ENCODE data around the gene UBE2O.

Gene UBE2O

DNA sequence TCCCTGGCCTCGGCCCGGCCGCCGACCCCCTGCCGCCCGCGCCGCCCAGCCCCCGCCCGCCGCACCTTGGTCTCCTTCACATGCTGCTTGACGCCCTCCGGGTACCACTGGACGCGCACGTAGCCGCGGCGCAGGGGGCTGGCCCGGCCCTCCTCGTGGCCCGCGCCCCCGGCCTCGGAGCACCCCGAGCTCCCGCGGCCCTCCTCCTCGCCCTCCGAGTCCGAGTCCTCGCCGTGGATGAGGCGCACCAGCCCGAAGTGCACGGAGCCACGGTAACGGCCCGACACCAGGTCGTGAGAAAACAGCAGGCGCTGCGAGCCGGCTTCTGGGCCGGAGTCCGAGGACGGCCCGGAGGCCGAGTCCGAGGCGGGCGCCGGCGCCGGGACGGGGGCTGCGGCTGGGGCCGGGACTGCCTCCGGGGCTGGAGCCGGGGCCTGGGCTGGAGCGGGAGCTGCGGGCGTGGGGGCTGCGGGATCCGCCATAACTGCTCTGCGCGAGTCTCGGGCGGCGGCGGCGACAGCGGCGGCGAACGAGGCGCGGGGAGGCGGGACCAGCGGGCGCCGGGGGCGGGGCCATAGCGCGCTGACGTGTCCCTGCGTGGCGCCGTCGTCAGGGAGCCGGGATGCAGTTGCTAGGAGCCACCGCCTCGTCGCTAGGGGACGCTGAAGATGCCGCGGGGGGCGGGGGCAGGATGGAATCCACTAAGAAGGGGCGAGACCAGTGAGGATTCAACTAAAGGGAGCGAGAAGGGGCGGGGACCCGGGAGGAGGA lies at the start of gene UBE2O:
TSS of gene UBE2O (minus strand) at position 493 of the 771 bp plus-strand sequence. CDS start at position 482, 11 bp downstream.
- peak; percentile 77 for DNase-seq

DNA sequence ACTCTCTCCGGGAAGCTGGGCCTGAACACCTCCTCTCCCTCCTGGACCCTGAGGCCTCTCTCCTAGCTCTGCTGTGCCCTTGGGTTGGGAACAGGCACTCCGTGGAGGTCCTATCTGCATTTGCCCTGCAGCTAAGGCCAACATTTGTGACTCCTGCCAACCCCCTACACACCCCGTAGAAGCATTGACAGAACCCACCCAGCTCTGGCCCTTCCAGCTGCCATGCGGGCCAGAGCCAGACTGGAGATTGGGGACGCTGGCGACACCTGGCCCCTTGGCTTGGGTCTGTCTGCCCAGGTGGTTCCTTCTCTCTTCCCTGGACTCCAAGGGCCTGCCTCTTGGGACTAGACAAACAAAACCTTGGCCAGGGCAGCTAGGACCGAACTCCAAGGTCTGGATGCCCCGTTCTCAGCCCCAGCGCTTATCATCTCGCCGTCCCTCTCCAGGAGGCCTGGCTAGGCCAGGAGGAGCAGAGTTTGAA lies 48.9 kb upstream of the UBE2O start:
- no peak for DNase-seq

DNA sequence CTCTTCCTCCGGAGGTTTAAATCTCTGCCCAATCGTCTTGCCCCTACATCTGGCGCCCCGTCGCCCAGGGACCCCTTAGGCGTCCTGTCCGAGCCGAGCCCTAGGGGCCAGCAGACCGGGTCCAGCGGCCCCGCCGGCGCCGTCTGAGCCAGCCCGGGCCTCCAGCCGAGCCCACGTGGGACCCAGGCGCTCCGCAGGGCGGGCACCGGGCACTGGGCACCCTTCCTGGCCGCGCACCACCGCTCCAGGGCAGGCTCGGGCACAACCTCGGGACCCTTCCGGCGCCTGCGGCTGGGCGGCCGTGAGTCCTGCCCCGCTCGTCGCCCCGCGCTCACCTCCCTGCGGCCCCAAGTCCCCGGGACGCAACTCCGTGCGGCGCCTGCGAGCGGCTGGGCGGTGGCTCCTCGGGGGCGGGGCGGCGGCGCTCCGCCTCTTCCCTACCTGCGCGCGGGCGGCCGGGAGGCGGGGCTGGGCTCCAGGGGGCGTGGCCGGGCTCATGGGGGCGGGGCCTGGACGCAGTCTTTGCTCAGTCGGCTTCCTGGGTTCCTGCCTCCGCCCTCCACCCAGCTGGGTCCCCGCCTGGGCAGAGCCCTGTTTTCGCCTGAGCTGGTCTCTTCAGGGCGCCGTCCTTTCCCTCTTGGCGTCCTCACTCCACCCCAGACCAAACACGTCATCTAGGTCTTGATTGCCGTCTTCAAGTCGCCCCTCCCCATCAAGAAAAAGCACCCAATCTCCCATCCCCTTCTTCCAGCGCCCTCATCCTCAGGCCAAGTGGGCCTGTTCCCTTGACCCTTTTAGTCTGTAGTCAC lies 48.3 kb upstream of the UBE2O start, which contains the start of gene RHBDF2:
TSS of gene RHBDF2 (minus strand) at position 406 of the 809 bp plus-strand sequence. CDS start 19,899 bp downstream, outside the sequence.
- DNase-seq: peak; percentile 61

DNA sequence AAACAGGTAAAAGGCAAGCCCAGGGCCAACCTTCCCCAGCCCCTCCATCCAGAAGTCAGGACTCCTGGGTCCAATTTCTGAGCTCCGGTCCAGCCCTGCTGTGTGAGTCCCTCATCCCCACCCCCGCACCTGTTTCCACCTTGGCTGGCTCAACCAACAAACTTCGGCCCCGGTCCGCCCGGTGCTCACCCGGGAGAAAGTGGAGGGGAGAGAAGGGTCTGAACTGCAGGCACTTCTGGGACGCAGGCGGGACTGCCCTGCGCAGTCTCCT lies 47.7 kb upstream of the UBE2O start:
- DNase-seq: no peak

DNA sequence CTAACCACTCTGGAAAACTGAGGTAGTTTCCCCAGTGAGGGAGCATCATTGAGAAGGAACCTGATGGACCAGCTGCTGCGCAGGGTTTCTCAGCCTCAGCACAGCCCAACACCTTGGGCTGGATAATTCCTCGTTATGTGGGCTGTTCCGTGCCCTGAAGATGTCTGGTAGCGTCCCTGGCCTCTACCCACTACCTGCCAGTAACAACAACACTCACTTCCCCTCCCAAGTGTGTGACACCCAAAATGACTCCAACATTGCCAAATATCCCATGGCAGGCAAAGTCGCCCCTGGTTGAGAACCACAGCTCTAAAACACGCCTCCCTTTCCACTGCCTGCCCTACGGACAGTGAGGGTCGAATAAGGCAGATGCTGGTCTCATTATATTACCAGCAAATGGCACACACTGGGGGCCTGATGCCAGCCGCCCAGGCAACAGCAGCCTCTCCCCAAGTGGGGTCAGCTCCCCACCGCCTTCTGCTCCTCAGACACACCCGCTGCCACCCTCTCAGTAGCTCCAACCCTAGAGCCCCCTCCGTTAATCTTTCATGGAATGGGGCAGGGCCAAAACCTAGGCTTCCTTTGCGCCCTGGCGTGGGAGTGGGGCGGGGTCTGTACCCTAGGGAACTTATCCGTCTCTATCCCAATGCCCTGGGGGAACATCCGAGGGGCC lies 47.3 kb upstream of the UBE2O start:
- no peak for DNase-seq

DNA sequence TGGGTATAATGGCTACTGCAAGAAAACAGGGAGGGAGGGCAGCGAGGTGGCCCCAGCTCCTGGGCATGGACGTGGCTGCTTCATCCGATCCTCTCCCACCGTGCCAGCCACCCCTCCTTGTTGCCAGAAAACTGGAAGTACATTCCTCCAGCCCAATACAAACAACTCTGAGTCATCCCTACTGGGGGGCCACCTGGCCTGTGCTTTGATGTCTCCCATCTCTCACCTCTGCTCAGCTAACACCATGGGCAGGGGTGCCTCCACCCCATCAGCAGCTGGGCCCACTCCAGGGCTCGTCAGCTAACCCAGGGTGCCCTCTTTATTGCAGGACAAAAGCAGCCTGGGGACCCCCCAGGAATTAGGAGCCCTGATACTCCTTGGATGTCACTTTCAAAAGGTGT lies 46.3 kb upstream of the UBE2O start:
- no peak for DNase-seq

DNA sequence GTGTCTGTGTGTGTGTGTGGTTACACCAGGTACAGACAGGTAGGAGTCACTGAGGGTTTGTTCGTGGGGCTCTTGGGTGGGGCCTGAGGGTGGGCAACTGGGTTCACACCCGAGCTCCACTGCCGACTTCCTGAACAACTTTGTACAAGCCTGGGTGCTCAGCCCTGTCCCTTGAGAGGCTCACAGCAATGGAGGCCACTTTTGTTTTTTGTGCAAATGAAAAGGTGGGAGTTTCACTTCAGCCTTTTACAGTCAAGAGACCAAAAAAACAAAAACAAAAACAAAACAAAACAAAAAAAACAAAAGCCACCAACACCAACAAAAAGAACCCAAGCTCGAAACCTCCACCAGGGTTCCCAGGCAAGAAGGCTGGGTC lies 45.9 kb upstream of the UBE2O start:
- no peak for DNase-seq

DNA sequence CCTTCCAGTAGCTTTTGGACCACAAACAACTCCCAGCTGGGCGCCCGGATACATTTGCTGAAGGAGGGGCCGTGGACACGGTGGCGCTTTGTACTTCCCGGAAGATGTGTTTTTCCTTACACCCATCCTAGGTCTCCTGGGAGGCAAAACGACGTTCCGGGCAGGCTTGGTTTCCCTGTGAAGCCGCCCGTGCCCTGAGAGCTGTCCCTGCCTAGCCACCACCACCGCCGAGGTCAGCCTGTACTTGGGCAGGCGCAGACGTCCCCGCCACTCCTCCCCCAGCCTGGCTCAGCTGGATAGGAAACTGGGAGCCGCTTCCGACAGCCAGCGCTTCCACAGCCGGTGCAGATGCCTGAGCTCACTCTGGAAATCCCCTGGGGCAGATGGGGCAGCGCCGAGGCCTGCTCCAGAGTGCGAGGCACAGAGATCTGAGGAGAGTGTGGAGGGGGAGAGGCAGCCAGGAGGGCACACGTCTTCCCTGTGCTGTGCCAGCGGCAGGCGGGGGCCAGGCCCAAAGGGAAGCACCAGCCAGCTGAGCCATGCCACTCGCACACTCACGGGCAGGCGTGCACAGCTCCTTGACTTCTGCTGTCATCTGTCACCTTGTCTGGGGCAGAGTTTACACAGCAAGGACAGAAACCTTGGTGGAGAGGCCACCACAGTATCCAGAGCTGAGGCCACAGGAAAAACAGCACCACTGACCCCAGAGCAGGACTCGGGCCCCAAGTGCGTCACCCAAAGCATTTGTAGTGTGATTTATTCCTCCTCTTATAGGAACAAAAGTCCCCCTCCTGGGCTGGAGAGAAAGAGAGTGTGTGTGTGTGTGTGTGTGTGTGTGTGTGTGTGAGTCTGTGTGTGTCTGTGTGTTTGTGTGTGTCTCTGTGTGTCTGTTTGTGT lies 45.3 kb upstream of the UBE2O start:
- no peak for DNase-seq

DNA sequence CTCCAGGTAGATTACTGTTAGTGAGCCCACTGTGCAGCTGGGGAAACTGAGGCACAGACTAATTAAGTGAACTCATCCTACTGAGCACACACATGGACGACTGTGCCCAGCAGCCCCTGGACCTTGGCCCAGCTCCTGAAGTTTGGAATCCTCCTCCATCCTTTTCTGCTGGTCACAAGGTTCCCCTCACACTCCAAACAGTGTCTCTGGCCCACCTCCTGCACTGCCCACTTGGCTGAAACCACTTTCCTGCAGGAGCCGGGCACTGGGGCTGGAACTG lies 44.7 kb upstream of the UBE2O start:
- DNase-seq: no peak

DNA sequence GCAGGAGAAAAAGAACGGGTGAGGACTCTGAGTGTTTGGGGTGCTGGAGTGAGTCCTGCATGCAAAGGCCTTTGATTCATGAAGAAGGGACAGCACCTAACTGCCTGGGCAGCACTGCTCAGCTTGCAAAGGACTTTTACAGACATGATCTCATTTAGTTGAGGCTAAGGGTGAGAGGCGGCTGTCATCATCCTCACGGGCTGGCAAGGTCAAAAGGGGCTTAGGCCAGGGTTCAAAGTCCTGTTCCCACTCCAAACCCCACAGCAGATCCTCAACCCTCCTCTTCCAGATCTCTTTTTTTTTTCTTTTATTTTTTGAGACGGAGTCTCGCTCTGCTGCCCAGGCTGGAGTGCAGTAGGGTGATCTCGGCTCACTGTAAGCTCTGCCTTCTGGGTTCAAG lies 43.5 kb upstream of the UBE2O start:
- DNase-seq: no peak

DNA sequence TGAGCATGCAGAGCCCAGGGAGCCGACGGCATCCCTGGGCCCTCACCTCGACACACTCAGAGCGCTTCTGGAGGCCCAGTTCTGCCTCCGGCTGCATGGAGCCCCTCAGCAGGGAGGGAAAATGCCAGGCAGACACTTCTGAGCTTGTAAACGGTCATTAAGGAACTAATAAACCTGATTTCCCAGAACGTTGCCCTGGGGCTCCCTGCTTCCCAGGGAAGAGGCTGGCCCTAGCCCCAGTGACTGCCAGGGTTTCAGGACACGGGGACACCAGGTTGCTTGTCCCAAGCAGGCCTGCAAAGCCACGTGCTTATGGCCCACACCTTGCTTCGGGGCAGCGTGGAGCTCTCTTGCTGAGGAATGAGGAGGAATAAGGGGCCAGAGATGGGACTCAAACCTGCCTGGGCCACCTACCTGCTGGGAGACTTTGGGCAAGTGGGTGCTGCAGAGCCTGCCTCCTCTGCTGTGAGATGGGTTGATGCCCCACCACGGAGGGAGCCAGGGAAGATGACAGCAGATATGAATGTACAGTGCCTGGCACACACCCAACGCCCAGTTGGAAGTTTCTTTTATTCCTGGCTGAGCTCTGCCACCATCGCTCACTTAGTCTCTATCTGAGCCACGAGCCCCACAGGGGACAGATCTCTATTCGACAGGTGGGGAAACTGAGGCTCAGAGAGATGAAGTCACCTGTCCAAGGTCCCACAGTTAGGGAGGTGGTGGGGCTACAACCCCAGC lies 42.9 kb upstream of the UBE2O start:
- DNase-seq: no peak

DNA sequence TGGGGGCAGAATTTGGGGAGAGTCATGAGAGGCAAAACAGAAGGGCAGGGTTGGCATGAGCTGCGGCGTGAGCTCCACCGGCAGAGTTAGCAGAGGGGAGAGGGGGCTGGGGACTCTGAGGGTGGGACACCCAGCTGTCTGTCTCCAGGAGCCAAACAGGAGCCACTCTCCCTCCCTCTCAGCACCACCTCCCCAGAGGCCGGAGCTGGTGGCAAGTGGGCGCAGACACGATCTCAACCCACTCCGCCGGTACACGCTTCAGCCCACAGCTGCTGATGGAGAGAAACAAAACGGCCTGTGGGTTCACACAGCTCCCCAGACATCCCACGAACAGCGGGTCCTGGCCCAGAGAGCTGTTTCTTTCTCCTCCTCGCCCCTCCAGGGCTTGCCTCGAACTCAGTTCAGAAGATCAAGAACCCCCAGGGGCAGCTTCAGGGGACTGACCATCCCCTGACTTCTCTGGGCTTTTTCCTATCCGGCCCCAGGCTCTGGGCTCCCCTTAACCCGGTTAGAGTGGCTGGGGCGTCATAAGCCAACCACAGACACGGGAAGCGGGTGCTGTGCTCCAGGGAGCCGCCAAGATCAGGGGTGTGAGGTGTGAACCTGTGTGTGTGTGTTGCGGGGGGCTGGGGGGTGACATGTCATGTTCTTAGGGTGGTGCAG lies 40.7 kb upstream of the UBE2O start:
- no peak for DNase-seq

DNA sequence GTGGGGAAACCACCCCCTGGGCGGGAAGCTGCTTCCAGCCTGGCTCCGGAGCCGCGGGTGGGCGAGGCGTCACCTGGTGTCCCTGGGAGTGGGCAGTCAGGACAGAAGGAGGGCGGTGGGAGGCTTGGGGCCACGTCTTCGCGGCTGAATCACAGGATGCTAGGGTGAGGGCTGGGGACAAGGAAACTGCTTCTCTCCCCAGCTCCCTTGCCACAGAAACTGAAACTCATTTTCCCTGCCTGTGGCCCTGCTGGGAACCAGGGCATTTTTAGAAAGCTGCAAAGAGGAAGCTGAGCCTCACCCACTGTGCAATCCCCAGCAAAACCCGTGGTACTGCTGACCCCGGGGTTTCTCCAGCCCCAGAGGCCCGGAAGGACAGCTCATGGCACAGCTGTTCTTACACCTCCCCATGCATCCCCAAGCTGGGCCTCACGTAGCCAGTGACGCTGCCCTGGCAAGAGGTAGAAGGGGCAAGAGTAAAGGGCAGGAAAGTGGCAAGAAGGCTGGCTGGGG lies 40.1 kb upstream of the UBE2O start:
- no peak for DNase-seq

DNA sequence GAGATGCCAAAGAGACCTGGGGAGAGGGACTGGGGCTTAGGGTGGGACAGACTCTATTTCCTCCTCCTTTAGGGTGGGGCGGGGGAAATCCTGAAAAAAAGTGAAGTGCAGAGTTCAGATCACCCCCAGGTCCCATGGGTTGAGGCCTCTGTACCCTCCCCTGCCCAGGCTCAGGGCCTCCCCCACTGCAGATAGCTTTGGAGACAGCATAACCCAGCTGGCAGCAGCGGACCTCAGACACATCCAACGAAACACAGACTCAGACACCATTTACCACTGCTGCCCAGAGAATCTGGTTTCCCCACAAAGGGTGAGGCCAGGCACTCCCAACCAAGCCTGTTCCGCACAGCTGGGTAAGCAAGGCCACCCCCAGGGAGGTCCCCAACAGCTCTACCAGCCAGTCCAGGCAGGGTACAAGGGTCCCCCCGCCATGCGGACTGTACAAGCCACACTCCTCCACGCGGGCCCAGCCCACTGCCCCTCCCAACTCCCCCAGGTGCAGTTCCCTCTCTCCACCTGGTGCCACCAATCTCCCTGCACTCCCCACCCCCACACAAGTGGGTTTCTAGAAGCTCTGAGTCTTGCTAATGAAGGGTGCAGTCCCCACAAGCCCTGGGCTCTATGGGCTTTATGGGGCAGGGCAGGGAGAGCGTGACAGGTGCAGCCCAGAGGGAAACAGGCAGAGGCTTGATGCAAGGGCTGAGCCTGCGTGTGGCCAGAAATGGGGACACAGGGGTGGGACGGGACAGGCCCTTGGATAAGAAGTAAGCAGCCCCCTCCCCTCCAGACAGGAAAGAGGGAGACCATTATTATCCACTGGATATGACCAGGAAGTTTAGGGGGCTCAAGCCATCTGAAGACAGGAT lies 39.4 kb upstream of the UBE2O start:
- DNase-seq: no peak

DNA sequence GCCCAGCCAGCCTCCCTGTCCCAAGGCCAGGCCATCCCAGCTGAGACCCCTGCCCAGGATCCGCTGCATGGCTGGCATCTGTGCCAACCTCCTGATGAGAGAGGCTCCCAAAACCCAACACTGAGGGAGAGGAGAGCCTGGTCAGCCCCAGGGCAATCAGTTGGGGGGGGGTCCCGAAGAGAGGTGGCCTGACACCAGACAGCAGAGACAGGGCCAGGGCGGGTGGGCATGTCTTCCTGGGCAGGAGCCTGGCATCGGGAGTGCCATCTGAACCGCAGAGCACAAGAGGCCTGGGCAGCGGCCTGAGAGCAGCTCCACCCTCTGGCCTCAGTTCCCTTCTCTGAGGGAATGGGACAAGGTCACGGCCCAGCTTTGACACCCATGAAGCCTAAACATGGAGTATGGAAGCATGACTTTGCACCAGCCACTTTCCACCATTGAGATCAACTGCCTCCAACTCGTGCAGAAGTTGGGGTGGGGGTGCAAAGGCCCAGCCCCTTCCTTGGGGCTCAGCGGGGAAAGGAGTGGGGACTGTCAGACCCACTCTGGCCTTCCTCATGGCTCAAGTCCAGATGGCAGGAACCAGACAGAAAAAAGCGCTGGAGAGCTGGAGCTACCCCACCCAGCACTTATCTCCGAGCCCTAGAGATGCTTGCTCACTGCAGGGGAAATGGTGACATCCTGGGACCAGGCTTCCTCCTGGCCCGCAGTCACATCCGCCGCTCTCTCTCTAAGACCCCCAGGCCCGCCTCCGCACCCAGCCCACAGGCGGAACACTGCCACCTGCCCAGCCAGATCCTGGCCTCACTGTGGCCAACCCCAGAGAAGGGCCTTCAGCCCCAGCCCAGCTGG lies 38.5 kb upstream of the UBE2O start:
- DNase-seq: no peak

DNA sequence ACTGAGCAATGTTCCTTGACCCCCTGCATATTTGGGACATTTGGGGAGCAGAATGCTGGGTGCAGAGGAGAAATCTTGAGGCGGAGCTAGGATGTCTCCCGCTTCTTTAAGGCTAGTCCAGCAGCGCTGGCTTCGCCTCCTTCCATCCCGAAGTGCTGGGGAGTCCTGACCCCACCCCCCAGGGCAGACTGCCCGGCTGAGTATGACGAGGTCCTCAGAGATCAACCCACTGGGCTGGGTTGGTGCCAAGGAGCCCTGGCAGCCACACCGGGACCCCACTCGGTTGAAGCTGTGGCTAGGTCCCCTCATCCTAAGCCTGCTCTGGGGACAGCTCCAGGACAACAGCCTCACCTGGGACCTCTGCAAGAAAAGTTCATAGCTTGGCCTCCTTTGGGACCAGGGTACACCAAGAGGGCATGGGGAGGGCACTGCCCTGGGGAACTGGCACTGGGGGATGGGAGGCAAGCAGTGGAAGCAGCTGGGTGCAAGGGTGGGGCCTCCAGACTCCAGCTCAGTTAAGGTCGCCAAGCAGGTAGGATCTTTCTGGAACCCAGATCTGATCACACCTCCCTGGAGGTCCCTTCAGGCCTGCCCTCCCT lies 37.3 kb upstream of the UBE2O start:
- DNase-seq: no peak

DNA sequence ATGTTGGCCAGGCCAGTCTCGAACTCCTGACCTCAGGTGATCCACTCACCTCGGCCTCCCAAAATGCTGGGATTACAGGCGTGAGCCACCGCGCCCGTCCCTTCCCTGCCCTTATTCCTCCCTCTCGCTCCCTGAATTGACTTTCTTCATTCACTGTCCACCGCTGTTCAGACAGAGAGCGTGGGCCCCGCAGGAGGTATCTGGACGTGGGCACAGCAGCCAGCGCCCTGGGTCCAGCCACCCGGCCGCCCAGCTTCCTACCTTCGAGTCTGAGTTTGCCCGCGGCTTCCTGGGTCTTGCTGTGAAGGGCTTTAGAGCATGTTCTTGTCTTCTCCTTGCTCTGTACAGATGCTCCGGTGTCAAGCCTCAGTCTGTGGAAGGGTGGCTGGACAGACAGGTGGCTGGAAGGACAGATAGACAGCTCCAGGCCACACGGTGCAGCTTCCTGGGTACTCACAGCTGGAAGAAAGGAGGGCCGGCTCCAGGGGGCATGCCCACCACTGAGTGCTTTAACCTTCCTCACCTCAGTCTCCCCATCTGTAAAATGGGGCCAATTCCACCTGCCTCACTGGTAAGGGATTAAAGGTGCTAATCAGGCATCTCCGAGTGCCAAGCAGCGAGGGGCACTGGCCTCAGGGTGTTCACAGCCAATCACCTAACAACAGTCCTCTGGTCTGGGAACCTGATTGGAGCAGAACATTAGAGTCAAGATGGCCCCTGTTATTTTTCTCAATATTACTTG lies 34.7 kb upstream of the UBE2O start:
- no peak for DNase-seq

DNA sequence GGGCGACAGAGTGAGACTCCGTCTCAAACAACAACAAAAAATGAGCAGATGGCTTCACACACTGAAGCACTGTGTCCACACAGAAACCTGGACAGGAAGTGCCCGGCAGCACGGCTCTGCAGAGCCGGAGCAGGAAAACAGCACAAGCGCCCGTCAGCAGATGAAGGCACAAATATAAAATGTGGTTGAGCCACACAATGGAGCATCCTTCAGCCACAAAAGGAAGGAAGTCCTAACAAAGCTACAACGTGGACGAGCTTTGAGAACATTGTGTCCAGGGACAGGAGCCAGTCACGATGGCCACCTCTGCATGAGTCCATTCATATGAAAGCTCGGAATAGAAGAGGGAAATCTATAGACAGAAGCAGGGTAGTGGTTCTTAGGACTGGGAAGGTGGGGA lies 32.6 kb upstream of the UBE2O start:
- DNase-seq: no peak

Measured in NCI-H1105 treated with DMSO at 0.1 percent for 48 hours (cell line).